Spleen (tissue), 7 donors: ENCODE measurements around the gene SLC4A4.

ENCODE experiments used
- CTCF ChIP-seq, 11 experiments: fragments of 200-600 bp in 7 of 11; fragments of 450-650 bp in 4 of 11; sonication (generic) in 4 of 11; IDR thresholded peaks in 8 of 11; conservative IDR thresholded peaks in 3 of 11; 1 replicate in 7 of 11; 2 replicates in 4 of 11; pipeline versions ENCODE4 v1.4.0 to v1.8.0; 2016 to 2021; ENCODE audit warnings: antibody characterized with exemption in 11 of 11, inconsistent platforms in 4 of 11, mild to moderate bottlenecking in 1 of 11
- POLR2A ChIP-seq, 3 donors: fragments of 450-650 bp; IDR thresholded peaks; one replicate each; pipeline ENCODE4 v1.5.1; 2017; ENCODE audit warnings: antibody characterized with exemption in 3 of 3, mild to moderate bottlenecking in 1 of 3
- donor health status: DM: no; HTN: no; CAD: no; lungs with moderate emphysema.
- donor health status: DM: no; HTN: no; CAD: no.
- donor health status: DM: no; HTN: no; CAD: no.

GRCh38 chr4:71366766-71367165 lies 27.9 kb downstream of the SLC4A4 start:
- no peak for TF ChIP-seq POLR2A (IDR thresholded peaks at IDR 0.05)
- TF ChIP-seq CTCF (IDR thresholded peaks at IDR 0.05 in 8 of 11, conservative IDR thresholded peaks at IDR 0.05 in 3 of 11): no peak
